B cell (primary cell): ENCODE data around the gene SLC18A3. TPM values are rescaled to one million over a fixed set of nuclear protein-coding genes. Genes with fewer than 3 reads are reported as not detected.

Experiments
- ATAC-seq: fragments of 200-7000 bp; cut with Tn5 transposase; one replicate; pipeline ENCODE4 v1.10.0; 2021; ENCODE audit warnings: low read depth, mild to moderate bottlenecking, moderate number of reproducible peaks, moderate library complexity
- CTCF ChIA-PET: fragments of 350-600 bp; sonication (Branson Sonifier 250); formaldehyde crosslinking; loops from one replicate; lab custom pipeline; 2021; ENCODE audit warnings: antibody characterized with exemption, inconsistent platforms; lab: Charles Lee
- POLR2A ChIA-PET: fragments of 350-600 bp; sonication (Branson Sonifier 250); formaldehyde crosslinking; loops from one replicate; lab custom pipeline; 2021; ENCODE audit warnings: antibody characterized with exemption; lab: Charles Lee
- DNase-seq: peaks from one replicate; pipeline ENCODE4 v3.0.0; 2013
- H2AFZ ChIP-seq: 2 replicates; pipeline ENCODE4 v1.6.1; 2012; ENCODE audit warnings: mild to moderate bottlenecking, low read depth, low read length; ENCODE audit not compliant: insufficient read depth, poor library complexity, severe bottlenecking
- H3K27ac ChIP-seq, 2 donors: 1 replicate in 1 of 2; 2 replicates in 1 of 2; pipeline ENCODE4 v1.5.1; 2012 to 2013; ENCODE audit warnings: low read length in 2 of 2, mild to moderate bottlenecking in 2 of 2, moderate library complexity in 1 of 2
- H3K27me3 ChIP-seq, 4 experiments: fragments of 200-600 bp in 1 of 4; sonication (generic) in 1 of 4; replicated peaks in 1 of 4; 1 replicate in 2 of 4; 2 replicates in 2 of 4; pipeline versions ENCODE4 v1.6.1 to v1.7.0; 2013 to 2016; ENCODE audit warnings: low read length in 3 of 4, mild to moderate bottlenecking in 2 of 4, mixed read lengths in 1 of 4, moderate library complexity in 1 of 4; ENCODE audit not compliant: insufficient read depth in 4 of 4, control insufficient read depth in 3 of 4; ENCODE audit errors: control extremely low read depth in 1 of 4
- H3K36me3 ChIP-seq, 2 experiments: replicated peaks in 1 of 2; 1 replicate in 1 of 2; 2 replicates in 1 of 2; pipeline versions ENCODE4 v1.6.1 to v1.7.1; 2013; ENCODE audit warnings: low read length in 1 of 2; ENCODE audit not compliant: insufficient read depth in 2 of 2, control insufficient read depth in 1 of 2; ENCODE audit errors: control extremely low read depth in 1 of 2, extremely low read depth in 1 of 2
- H3K4me1 ChIP-seq, 2 donors: fragments of 200-600 bp in 1 of 2; sonication (generic) in 1 of 2; 1 replicate in 1 of 2; 2 replicates in 1 of 2; pipeline versions ENCODE4 v1.5.1 to v1.6.1; 2013 to 2017; ENCODE audit warnings: low read length in 2 of 2; ENCODE audit not compliant: control insufficient read depth in 2 of 2, insufficient read depth in 2 of 2
- H3K4me2 ChIP-seq: replicated peaks from 2 replicates; pipeline ENCODE3; 2012; ENCODE audit warnings: mild to moderate bottlenecking, low read depth, low read length; ENCODE audit not compliant: poor library complexity, severe bottlenecking
- H3K4me3 ChIP-seq, 5 experiments: fragments of 200-600 bp in 1 of 5; sonication (generic) in 1 of 5; 1 replicate in 3 of 5; 2 replicates in 2 of 5; pipeline versions ENCODE4 v1.5.1 to v1.7.0; 2011 to 2016; ENCODE audit warnings: low read length in 4 of 5, mild to moderate bottlenecking in 4 of 5, low read depth in 2 of 5, control low read depth in 1 of 5, moderate library complexity in 1 of 5; ENCODE audit not compliant: insufficient read depth in 1 of 5; ENCODE audit errors: control extremely low read depth in 1 of 5, extremely low read depth in 1 of 5
- H3K79me2 ChIP-seq: fragments of 200-600 bp; sonication (generic); one replicate; pipeline ENCODE4 v1.6.0; 2016; ENCODE audit warnings: low read length; ENCODE audit not compliant: control insufficient read depth, insufficient read depth
- H3K9ac ChIP-seq: fragments of 200-600 bp; sonication (generic); 2 replicates; pipeline ENCODE4 v1.6.1; 2017; ENCODE audit warnings: mild to moderate bottlenecking, low read length, moderate library complexity
- H3K9me3 ChIP-seq, 3 donors: one replicate each; pipeline versions ENCODE4 v1.6.1 to v1.7.1; 2013; ENCODE audit warnings: low read length in 2 of 3; ENCODE audit not compliant: control insufficient read depth in 2 of 3, insufficient read depth in 1 of 3; ENCODE audit errors: control extremely low read depth in 1 of 3
- H4K20me1 ChIP-seq: 2 replicates; pipeline ENCODE4 v1.6.0; 2012; ENCODE audit warnings: mild to moderate bottlenecking, low read length; ENCODE audit not compliant: insufficient read depth, control insufficient read depth, poor library complexity, severe bottlenecking
- H3K27ac Mint-ChIP-seq: one replicate; pipeline ENCODE4 v1.8.0; 2021; ENCODE audit warnings: mixed read lengths
- H3K27me3 Mint-ChIP-seq: one replicate; pipeline ENCODE4 v1.8.0; 2021; ENCODE audit warnings: mixed read lengths
- H3K4me1 Mint-ChIP-seq: one replicate; pipeline ENCODE4 v1.8.0; 2021; ENCODE audit warnings: mixed read lengths
- H3K4me3 Mint-ChIP-seq: one replicate; pipeline ENCODE4 v1.8.0; 2021; ENCODE audit warnings: mixed read lengths
- H3K9me3 Mint-ChIP-seq: one replicate; pipeline ENCODE4 v1.8.0; 2022; ENCODE audit warnings: mixed read lengths; ENCODE audit not compliant: insufficient read depth
- EZH2 ChIP-seq: IDR thresholded peaks from 2 replicates; pipeline ENCODE4 v1.6.1; 2012; ENCODE audit warnings: borderline replicate concordance, low read depth, mild to moderate bottlenecking, moderate library complexity, low read length; ENCODE audit not compliant: insufficient read depth, poor library complexity, severe bottlenecking
- WGBS: methylation state at CpG from one replicate; pipeline ENCODE4 v1.1.5; 2013; ENCODE audit warnings: missing lambda C conversion rate; ENCODE audit not compliant: insufficient coverage; 5-methylcytosine and 5-hydroxymethylcytosine counted together
- intact Hi-C: fragments of 100-400 bp; cut with micrococcal nuclease; formaldehyde crosslinking; loops from one replicate; pipeline ENCODE4 v1.10.0; 2022
- polyA plus RNA-seq: library from polyadenylated mRNA; depleted of rRNA; stranded (reverse); fragments of >200 nt; gene quantifications from 2 replicates; pipeline ENCODE4 v1.2.3, GENCODE V29; 2012
- total RNA-seq, 2 donors: library from RNA; stranded (reverse); fragments of 120-200 nt in 1 of 2; gene quantifications; 1 replicate in 1 of 2; 2 replicates in 1 of 2; pipeline versions ENCODE4 v1.2.3 to v1.2.4, GENCODE V29; 2013 to 2022
- TF ChIP-seq, protein P1 (sequence below): fragments of 200-600 bp; IDR thresholded peaks from one replicate; pipeline ENCODE4 v1.8.0; 2022; ENCODE audit warnings: antibody characterized with exemption, mild to moderate bottlenecking

SLC18A3 gene
- total and polyA plus RNA-seq, 2 donors (not counting 1 experiment from before 2014, with no cell fraction given) = not detected

DNA sequence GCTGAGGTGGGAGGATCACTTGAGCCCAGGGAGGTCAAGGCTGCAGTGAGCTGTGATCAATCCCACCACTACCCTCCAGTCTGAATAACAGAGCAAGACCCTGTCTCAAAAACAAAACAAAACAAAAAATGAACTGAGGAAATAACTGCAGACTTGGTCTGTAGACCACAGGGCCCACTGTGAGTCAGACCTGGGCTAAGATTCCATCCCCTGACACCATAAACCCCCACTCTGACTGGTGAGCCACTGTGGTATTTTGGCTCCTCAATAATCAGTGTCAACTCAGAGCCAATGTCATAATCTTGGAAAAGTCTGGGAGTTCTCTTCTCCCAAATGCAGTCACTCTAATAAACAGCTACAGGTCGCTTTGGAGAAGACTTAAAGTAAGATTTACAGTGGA lies 47.2 kb upstream of the SLC18A3 start:
- H3K4me1 Mint-ChIP-seq = peaks cover 9% of the 10 kb centered on the region
- no peak overlapping the region for H3K27ac ChIP-seq
- H3K27me3 ChIP-seq = peaks cover 0 to 24% (median 7%) of the 10 kb centered on the region in 4 experiments
- peaks cover 0 to 1% (median 0%) of the 10 kb centered on the region in 3 donors for H3K9me3 ChIP-seq
- no peak overlapping the region for H3K4me2 ChIP-seq
- CTCF ChIA-PET = no interaction called here
- H2AFZ ChIP-seq = no peak overlapping the region
- ATAC-seq = no peak
- no peaks in the 10 kb centered on the region for H3K36me3 ChIP-seq
- TF ChIP-seq, protein P1, sequence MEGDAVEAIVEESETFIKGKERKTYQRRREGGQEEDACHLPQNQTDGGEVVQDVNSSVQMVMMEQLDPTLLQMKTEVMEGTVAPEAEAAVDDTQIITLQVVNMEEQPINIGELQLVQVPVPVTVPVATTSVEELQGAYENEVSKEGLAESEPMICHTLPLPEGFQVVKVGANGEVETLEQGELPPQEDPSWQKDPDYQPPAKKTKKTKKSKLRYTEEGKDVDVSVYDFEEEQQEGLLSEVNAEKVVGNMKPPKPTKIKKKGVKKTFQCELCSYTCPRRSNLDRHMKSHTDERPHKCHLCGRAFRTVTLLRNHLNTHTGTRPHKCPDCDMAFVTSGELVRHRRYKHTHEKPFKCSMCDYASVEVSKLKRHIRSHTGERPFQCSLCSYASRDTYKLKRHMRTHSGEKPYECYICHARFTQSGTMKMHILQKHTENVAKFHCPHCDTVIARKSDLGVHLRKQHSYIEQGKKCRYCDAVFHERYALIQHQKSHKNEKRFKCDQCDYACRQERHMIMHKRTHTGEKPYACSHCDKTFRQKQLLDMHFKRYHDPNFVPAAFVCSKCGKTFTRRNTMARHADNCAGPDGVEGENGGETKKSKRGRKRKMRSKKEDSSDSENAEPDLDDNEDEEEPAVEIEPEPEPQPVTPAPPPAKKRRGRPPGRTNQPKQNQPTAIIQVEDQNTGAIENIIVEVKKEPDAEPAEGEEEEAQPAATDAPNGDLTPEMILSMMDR = no peak
- no peak for TF ChIP-seq EZH2
- DNase-seq = no peak
- H3K27ac Mint-ChIP-seq = no peak overlapping the region
- H3K9ac ChIP-seq = no peak overlapping the region
- no peak overlapping the region for H3K4me3 Mint-ChIP-seq
- no peaks in the 10 kb centered on the region for H3K4me1 ChIP-seq
- POLR2A ChIA-PET = no interaction called here
- intact Hi-C loops = no loop called here
- no peaks in the 10 kb centered on the region for H4K20me1 ChIP-seq
- peaks cover 8% of the 10 kb centered on the region for H3K9me3 Mint-ChIP-seq
- H3K4me3 ChIP-seq = no peak overlapping the region
- no peaks in the 10 kb centered on the region for H3K79me2 ChIP-seq
- no CpG with 5 or more reads among the region's 1 CpG for WGBS
- peaks cover 42% of the 10 kb centered on the region for H3K27me3 Mint-ChIP-seq

DNA sequence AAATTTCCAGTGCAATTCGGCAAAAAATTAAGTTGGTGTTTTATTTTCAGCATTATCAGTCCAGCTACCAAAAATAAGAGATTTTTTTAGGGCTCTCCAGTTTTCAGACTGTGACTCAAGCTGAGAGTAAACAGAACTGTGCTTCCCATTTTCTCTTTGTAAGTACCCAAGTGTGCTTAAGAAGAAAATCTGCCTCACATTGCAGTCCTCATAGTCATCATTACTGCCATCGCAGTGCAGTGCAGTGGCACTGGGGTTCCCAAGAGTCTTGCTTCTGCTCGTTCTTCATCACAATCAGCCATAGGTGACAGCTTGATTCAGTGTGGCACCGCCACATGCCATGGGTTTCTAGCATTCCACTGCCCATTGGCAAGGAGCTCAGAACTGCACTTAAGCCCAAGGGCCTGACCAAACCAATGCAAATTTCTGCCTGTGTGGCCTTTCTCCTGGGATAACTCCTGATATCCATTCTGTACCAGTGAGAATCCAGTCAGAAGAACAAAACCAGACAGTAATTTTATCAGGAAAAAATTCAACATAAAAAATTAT lies 45.6 kb upstream of the SLC18A3 start:
- TF ChIP-seq EZH2 = no peak
- TF ChIP-seq, protein P1 = no peak
- Histone ChIP-seq H3K27me3 (peaks cover 0 to 21% (median 7%) of the 10 kb centered on the region in 4 experiments), H3K4me1 (peaks cover 0 to 8% of the 10 kb centered on the region in 2 donors), H3K4me3 (no peak overlapping the region), H3K9me3 (peaks cover 0 to 3% (median 1%) of the 10 kb centered on the region in 3 donors), H3K36me3 (no peaks in the 10 kb centered on the region), H4K20me1 (no peaks in the 10 kb centered on the region), H2AFZ (no peak overlapping the region), H3K79me2 (no peaks in the 10 kb centered on the region), H3K27ac (no peak overlapping the region), H3K9ac (no peak overlapping the region), H3K4me2 (no peak overlapping the region)
- WGBS = 89% methylated on average over 3 of the region's 4 CpGs
- no peak for ATAC-seq
- ChIA-PET CTCF (no interaction called here), POLR2A (interaction anchor here (0.9 kb wide), 1 partner anchor 29 kb away, joined by 3 read pairs; no protein-coding TSS in a partner anchor)
- Mint-ChIP-seq H3K9me3 (peaks cover 8% of the 10 kb centered on the region), H3K4me3 (no peak overlapping the region), H3K27me3 (peaks cover 43% of the 10 kb centered on the region), H3K4me1 (peaks cover 21% of the 10 kb centered on the region), H3K27ac (no peak overlapping the region)
- intact Hi-C loops = no loop called here
- DNase-seq = no peak
